GM08714 (cell line): ENCODE measurements around the gene DNM3.

Experiments
- H3K4me3 ChIP-seq: fragments of 200-500 bp; sonication (Bioruptor generic); 2 replicates; pipeline ENCODE4 v1.5.1; 2014; ENCODE audit warnings: mild to moderate bottlenecking, low read length, inconsistent platforms
- ZNF274 ChIP-seq: IDR thresholded peaks from 2 replicates; pipeline ENCODE4 v1.6.1; 2012; ENCODE audit warnings: mild to moderate bottlenecking, low read depth, low read length

Gene DNM3

GRCh38 chr1:171871848-171872247 is 30.6 kb downstream of the DNM3 start:
- no peak overlapping the region for H3K4me3 ChIP-seq
- no peak for TF ChIP-seq ZNF274

- H3K4me3 ChIP-seq, result no peak overlapping the region
- TF ChIP-seq ZNF274, result no peak
These were observed 31.1 kb downstream of the DNM3 start for GRCh38 chr1:171872430-171872829.

- TF ChIP-seq ZNF274, result no peak
- no peak overlapping the region for H3K4me3 ChIP-seq
These were observed 32.4 kb downstream of the DNM3 start for GRCh38 chr1:171873664-171874063.

GRCh38 chr1:171877701-171878100 is 36.4 kb downstream of the DNM3 start:
- TF ChIP-seq ZNF274, result no peak
- H3K4me3 ChIP-seq, result no peak overlapping the region

- no peak overlapping the region for H3K4me3 ChIP-seq
- no peak for TF ChIP-seq ZNF274
These were observed 38.3 kb downstream of the DNM3 start for GRCh38 chr1:171879556-171879955.

GRCh38 chr1:171881442-171881841 is 40.1 kb downstream of the DNM3 start:
- no peak overlapping the region for H3K4me3 ChIP-seq
- no peak for TF ChIP-seq ZNF274

GRCh38 chr1:171883849-171884248 is 42.6 kb downstream of the DNM3 start:
- TF ChIP-seq ZNF274, result no peak
- no peak overlapping the region for H3K4me3 ChIP-seq

GRCh38 chr1:171884475-171884874 is 43.2 kb downstream of the DNM3 start:
- no peak overlapping the region for H3K4me3 ChIP-seq
- no peak for TF ChIP-seq ZNF274

- no peak overlapping the region for H3K4me3 ChIP-seq
These were observed 48.8 kb downstream of the DNM3 start for GRCh38 chr1:171890131-171890530.

GRCh38 chr1:171896936-171897703 is 55.8 kb downstream of the DNM3 start:
- H3K4me3 ChIP-seq, result no peak overlapping the region
- TF ChIP-seq ZNF274, result no peak

More at GRCh38 chr1:171890131-171890530, 48.8 kb downstream of the DNM3 start:
- TF ChIP-seq ZNF274, result no peak

- no peak for TF ChIP-seq ZNF274
These were observed 57.6 kb downstream of the DNM3 start for GRCh38 chr1:171898941-171899340.

GRCh38 chr1:171899838-171900237 is 58.5 kb downstream of the DNM3 start:
- no peak overlapping the region for H3K4me3 ChIP-seq
- no peak for TF ChIP-seq ZNF274

More at GRCh38 chr1:171898941-171899340, 57.6 kb downstream of the DNM3 start:
- H3K4me3 ChIP-seq, result no peak overlapping the region

GRCh38 chr1:171901245-171901644 is 59.9 kb downstream of the DNM3 start:
- TF ChIP-seq ZNF274, result no peak
- H3K4me3 ChIP-seq, result no peak overlapping the region

- H3K4me3 ChIP-seq, result no peak overlapping the region
- no peak for TF ChIP-seq ZNF274
These were observed 61.2 kb downstream of the DNM3 start for GRCh38 chr1:171902527-171902926.

GRCh38 chr1:171904778-171905450 is 63.6 kb downstream of the DNM3 start:
- no peak for TF ChIP-seq ZNF274
- H3K4me3 ChIP-seq, result no peak overlapping the region
